Activated CD4-positive, CD25-positive, alpha-beta regulatory T cell treated with anti-CD3 and anti-CD28 coated beads, Interleukin-2, amount 50 U/mL, for 72 hours (primary cell): Measurements from ENCODE around the gene TECR.

Experiments used
- DNase-seq: peaks from one replicate; pipeline ENCODE4 v3.0.0; 2021

Gene TECR

GRCh38 chr19:14510311-14511228 lies 18.8 kb upstream of the TECR start:
- DNase-seq, result no peak

GRCh38 chr19:14511229-14511593 lies 18.2 kb upstream of the TECR start:
- no peak for DNase-seq

- DNase-seq, result no peak
These were observed 16.9 kb upstream of the TECR start for GRCh38 chr19:14512406-14512961.

- no peak for DNase-seq
These were observed 15.1 kb upstream of the TECR start for GRCh38 chr19:14514215-14514863.

- no peak for DNase-seq
These were observed 13.8 kb upstream of the TECR start for GRCh38 chr19:14515501-14516047.

GRCh38 chr19:14516048-14516534 lies 13.3 kb upstream of the TECR start:
- DNase-seq, result no peak

- DNase-seq, result no peak
These were observed 12.5 kb upstream of the TECR start for GRCh38 chr19:14516746-14517438.

- DNase-seq, result no peak
These were observed 12.0 kb upstream of the TECR start for GRCh38 chr19:14517446-14517839.

- peak; percentile 83 for DNase-seq
These were observed 11.4 kb upstream of the TECR start, which contains the start of gene DNAJB1 for GRCh38 chr19:14517840-14518505. DNAJB1 (minus strand) TSS chr19:14518397; CDS start chr19:14518349, 48 bp downstream.

- DNase-seq, result no peak
These were observed 10.0 kb upstream of the TECR start for GRCh38 chr19:14519245-14519859.

- no peak for DNase-seq
These were observed 9.5 kb upstream of the TECR start for GRCh38 chr19:14519860-14520407.

- DNase-seq, result no peak
These were observed 8.9 kb upstream of the TECR start for GRCh38 chr19:14520543-14520942.

GRCh38 chr19:14525729-14526128 lies 3.7 kb upstream of the TECR start:
- no peak for DNase-seq

GRCh38 chr19:14526423-14526822 lies 3.0 kb upstream of the TECR start:
- no peak for DNase-seq

- DNase-seq, result no peak
These were observed 758 bp upstream of the TECR start for GRCh38 chr19:14528419-14529253.

GRCh38 chr19:14530005-14530348 lies 583 bp downstream of the TECR start:
- no peak for DNase-seq

GRCh38 chr19:14530506-14530905 lies 1.1 kb downstream of the TECR start:
- no peak for DNase-seq

GRCh38 chr19:14533450-14533849 lies 4.1 kb downstream of the TECR start:
- no peak for DNase-seq

- DNase-seq, result peak; percentile 43
These were observed 7.7 kb downstream of the TECR start for GRCh38 chr19:14536926-14537692.
